Fibroblast of skin of scalp (primary cell): ENCODE measurements around the gene ANKLE1.
"Not testable (repeated sequence)": the region's sequence is repeated elsewhere in the genome, so short reads cannot be mapped to it uniquely, and the experiment has no call there.

ENCODE experiments used
- DNase-seq: peaks from one replicate; pipeline ENCODE4 v3.0.0-alpha.2; 2013

The ANKLE1 gene

DNA sequence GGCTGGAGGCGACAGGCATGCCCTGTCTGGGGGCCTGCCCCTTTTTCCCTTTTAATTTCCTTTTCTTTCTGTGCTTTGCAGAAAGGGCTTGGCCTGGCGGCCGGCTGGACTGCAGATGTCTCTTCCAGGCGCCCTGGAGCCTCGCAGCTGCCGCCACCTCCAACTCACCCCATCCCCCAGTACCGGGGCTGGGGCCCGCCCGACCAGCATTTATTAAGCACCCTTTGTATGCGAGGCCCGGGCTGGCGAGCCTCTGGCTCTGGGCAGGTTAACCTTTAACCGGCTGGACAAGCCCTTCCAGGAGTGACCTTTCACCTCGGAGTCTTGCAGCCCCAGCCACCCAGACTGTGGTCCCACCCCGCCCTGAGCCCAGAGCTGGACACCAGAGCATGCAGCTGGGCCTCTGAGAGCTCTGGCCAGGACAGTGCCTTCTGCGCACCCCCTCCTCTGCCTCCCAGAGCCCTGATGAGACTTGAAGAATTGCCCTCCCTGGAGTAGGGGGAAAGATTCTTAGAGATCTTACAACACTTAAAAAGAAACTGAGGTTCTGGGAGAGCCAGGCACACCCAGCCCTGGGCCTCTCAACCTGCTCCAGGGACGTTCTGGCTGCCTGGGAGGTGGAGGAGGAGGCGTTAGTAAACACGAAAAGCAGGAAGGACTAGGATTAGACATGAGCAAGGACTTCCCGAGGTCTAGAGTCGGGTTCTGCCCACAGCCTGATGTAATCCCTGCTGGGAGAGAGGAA is 34.8 kb upstream of the ANKLE1 start:
- DNase-seq = peak; percentile 18

DNA sequence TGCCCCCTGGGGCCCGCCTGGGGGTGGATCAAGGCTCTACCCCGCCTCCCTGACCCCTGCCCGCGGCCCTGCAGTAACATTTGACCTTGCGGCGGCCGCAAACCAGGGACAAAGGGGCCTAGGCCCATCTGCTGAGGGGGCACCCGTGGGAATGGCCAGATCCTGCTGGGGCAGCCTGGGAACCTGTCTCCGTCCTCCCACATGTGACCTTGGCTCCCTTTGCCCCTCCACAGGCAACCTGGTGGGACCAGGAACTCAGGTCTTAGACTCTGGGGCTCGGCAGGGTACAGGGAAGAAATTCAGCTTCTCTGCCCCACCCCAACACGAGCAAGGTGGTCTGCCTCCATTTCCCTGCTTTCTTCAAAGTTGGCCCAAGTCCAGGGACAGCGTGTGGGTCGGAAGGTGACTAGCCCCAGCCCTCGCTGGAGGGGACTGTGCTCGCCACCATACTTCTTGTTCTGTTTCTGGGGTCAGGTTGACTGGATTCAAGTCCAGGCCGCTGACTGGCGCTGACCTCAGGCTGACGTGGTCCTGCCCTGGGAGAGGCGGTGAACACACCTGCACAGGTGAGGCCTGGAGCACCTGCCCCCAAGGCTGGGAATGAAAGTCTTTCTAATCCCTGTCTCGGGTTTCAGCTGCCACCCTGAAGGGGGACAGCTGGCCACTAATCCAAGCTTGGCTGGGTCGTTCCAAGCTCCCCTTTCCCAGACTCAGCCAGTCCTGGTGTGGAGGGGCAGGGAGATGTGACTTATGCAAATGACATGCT is 33.5 kb upstream of the ANKLE1 start:
- DNase-seq = no peak

DNA sequence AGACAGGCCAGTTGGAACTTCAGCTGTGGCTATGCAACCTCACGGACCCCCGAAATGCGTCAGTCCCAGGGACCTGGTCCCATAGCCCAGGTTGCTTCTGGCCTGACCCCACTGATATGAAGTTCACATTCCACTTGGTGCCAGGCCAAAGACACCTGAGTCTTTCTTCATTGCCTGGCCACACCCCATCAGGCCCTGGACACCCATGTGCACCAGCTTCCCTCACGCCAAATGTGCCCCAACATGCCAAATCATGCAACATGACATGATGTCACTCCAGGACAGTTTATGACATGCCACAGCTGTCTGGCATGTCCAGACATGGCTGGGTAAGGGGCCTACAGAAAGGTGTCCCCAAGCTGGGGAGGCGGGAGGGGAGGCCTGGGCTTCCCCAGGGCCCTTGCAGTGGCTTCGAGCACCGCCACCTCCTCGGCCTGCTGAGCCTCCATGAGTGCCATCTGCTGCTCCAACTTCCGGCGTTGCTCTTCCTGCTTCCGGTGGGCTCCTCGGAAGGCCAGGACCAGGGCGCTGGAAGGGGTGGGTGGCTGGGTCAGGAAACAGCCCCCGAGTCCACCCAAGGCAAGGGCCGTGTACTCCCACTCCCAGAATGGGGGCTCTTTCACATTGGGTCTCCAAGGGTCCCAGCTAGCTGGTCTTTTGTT is 31.7 kb upstream of the ANKLE1 start:
- no peak for DNase-seq

DNA sequence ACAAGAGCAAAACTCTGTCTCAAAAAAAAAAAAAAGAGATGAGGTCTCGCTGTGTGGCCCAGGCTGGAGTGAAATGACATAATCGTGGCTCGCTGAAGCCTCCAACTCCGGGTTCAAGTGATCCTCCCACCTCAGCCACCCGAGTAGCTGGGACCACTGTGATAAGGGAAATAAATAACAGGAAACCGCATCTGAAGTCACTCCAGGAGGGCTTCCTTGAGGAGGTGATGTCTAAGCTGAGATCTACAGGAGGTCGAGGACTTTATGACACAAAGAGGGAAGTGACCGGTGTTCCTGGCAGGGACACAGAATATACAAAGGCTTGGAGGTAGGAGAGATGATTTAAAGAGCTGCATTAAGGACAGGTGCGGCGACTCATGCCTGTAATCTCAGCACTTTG is 27.1 kb upstream of the ANKLE1 start:
- no peak for DNase-seq

DNA sequence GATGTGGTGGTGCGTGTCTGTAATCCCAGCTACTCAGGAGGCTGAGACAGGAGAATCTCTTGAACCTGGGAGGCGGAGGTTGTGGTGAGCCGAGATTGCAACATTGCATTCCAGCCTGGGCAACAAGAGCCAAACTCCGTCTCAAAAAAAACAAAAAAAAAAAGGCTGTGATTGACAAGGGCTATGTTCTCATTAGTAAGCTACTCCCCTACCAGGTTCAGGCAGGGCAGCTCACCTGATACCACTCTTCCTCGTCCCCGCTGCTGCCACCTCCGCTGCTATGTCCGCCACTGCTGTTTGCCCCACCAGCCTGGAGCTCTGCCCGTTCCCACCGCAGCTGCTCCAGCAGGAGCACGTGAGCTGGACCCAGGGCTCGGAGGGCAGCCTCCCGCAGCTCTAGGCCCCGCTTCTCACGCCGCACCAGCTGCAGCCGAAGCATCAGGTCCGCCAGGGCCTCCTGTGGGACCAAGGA is 26.5 kb upstream of the ANKLE1 start:
- no peak for DNase-seq

DNA sequence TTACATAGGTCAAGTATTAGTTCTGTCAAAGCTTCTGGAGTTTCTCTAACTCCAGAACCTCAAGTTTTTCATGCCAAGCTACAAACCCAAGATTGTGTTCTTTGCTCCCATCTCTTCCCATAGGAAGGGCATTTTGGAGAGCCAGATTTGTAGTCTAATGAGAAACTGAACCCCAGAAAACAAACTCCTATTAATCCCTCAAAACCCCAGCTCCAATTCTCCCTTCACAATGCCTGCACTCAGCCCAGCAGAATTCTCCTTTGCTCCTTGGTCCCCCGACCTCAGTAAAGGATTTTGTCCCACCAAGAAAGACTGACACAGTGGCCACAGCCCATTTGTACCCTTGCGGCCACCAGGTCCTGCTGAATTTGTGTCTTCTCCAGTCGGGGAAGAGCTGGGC is 25.6 kb upstream of the ANKLE1 start:
- DNase-seq = no peak

DNA sequence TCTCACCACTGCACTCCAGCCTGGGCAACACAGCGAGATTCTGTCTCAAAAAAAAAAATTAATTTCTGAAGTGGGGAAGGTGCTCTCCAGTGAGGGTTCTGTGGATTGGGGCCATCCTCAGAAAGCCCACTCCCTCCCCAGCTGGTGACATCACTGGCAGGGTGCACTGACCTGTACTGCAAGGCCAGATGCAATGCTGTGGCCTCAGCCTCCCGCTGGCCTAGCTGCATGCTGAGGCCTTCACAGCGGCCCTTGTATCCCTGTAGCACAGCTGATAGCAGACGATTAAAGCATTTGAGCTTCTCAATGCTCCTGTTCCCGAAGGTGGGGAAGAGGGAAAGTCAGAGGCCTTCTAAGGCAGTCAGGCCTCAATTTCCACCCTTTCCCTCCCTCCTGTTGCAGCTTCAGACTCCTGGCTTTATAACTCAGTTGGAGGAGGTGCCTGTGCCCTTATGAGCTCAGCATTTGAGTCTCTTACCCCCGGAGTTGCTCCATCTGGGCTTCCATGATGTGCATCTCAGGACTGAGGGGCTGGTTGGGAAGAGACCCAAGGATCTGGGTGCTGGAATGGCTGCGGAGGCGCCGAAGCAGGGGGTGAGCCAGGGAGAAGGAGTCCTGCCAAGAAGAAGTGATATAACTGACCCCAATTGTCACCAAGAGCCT is 22.5 kb upstream of the ANKLE1 start:
- no peak for DNase-seq

DNA sequence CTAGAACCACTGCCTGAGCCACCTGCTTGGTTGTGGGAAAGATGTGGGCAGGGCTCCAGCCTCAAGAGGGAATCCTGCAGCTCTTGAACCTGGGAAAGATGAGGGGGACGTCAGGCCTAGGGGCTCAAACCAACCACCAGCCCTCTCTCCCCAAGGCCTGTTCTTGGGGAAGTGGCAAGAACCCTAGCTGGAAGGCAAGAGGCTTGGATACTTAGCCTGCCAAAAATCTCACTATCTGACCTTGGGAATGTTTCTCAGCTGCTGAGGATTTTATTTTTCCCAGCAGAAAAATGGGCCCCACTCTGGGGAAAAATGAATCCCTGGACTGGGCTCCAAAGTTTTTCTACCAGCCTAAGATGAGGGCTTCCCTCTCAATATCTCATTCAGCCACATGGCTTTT is 21.8 kb upstream of the ANKLE1 start:
- no peak for DNase-seq

DNA sequence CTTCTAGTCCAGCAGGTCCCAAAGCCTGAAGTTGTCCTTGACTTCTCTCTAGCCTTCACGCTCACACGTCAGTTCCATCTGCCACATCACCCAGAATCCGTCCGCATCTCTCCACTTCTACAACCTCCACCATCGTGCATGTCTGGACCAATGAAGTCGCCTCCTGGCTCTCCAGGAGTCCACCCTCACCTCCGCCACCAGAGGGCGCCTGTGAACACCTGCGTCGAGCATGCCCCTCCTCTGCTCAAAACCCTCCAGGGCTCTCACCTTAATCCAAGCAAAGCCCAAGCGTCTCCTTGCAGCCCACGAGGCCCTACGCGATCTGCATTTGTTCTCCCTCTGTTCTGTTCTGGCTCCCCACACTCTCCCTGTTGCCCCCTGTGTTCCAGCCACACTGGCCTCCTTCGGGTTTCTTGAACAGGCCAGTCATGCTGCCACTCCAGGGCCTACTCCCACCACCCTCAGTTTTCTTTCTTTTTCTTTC is 20.8 kb upstream of the ANKLE1 start:
- peak; percentile 64 for DNase-seq

DNA sequence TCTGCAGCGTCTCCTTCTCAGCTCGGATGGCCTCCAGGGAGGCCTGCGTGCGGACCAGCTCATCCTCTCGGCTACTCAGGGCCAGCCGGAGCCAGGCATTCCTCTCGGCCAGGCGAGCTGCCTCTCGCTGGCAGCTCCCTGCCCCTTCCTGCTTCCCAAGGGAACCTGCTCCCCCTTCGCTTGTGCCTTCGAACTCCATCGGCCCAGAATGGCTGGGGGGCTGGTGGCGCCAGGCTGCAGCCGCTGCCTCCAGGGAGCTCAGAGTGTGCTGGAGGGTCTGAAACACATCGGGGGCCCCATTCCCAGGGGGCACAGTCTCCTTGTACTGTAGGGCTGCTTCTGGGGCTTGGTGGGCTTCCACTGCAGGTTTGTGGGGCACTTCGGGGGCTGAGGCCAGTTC is 19.1 kb upstream of the ANKLE1 start:
- no peak for DNase-seq

DNA sequence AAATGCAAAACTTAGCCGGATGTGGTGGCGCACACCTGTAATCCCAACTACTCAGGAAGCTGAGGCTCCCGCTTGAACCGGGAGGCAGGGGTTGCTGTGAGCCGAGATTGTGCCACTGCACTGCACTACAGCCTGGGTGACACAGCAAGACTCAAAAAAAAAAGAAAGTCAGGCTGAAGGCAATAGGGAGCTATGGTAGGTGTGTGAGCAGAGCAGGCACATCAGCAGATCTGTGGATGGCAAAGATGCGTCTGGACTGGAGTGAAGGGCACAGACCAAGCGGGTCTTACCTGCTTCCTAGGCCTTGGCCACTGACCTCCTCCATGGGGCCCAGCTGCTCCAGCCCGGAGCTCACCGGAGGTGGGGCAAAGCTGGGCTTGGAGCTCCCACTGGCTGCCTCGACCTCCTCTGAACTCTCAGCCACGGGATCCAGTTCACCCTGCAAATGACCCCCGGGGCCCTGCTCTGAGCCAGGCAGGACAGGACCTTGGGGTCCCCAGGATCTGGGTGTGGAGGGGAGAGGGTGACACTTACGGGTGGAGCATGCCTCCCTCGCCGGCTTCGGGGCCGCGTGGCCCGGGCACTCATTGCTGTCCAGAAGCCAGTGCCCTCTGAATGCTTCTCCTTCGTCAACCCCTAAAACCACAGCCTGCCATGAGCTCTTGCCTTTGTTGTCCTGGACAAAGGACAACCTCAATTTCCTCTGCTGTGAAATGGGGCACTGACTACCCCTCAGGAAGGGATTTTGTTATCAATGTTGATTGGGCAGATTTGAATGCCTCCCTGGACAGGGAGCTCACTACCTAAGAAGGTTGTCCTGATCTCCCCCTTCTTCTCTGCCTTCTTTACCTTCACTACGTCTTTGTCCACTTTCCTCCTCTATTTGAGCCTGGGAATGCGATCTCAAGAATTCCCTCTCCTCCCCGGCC is 17.7 kb upstream of the ANKLE1 start:
- DNase-seq = no peak

DNA sequence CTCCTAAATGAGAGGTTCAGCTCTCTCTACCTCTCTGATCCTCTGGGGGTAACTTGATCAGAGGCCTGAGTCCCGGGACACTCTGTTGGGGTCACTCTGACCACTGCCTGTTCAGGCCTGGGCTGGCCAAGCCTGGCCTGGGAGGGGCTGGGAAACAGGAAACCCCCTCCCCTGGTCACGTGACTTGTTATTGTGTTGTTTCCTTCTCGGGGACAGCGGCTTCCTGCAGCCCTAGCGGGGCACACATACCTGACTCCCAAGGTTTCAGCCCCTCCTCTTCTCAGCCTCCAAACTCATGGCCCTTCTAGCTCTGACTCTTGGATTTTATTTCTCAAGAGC is 17.1 kb upstream of the ANKLE1 start, which contains the start of gene USHBP1:
Gene USHBP1, minus strand, starts transcription at position 105 of the 339 bp plus-strand sequence. CDS start 446 bp downstream, outside the sequence.
- no peak for DNase-seq

DNA sequence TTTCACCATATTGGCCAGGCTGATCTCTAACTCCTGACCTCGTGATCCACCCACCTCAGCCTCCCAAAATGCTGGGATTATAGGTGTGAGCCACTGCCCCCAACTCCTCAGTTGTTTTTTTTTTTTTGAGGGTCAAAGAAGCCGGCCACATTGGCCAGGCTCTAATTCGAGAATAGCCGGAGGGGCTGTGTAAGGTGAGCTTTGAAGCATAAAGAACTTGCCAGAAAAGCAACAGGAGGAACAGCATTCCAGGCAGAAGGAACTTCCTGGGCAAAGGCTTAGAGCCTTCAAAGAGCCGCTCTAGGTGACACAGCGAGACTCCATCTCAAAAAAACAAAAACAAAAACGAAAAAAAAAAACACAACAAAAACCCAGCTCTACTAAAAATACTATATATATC is 15.7 kb upstream of the ANKLE1 start:
- DNase-seq = no peak

DNA sequence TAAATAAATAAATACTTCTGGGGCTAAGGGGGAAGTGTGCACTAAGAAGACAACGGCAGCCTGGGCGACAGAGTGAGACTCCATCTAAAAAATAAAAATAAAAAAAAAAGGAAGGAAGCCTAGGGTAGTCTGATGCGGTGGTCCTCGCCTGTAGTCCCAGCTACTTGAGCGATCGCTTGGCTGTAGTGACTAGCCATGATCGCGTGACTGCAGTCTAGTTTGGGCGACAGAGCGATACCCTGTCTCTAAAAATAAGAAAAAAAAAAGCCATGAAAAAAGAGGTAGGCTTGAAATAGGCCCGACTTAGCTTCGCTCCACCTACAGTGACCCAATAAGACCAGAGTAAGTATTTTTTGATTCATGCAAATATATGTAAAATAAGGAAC is 15.1 kb upstream of the ANKLE1 start:
- DNase-seq = no peak

DNA sequence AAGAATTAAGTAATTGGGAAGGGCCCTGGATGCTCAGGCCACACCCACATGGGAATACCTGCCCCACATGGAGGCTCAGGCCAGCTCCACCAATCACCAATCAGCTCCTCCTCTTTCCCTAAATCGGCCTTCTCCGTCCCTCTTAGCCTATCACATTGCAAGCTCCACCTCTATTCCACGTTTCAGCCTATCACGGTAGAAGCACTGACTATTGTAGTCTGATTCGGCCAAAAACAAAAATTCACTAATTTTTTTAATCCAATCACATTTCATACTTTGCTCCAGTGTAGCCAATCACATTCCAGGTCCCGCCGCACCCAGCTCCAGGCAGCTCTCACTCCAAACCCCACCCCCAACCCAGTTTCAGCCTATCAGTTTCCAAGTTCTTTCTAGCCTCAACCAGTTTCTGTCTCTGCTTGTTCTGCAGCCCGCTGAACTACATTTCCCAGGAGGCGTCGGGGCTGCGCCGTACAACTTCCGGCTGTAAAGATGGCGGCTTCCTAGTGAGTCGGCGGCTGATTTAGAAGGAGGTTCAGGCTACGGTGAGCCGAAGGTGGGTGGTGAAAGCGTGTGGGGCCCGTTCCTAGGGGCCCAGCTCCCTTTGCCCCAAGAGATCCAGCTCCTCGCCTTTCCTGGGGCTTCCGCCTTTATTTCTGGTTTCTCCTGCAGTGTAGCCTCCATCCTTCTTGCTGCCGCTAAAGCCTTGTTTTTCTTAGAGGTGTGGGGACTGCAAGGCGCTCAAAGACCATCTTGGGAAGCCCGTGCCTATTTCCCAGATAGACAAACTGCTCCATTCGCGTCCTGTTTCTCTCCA is 14.5 kb upstream of the ANKLE1 start, which contains the start of gene BABAM1:
Gene BABAM1, plus strand, starts transcription at position 469 of the 814 bp plus-strand sequence. CDS start 1,364 bp downstream, outside the sequence.
- peak; percentile 99 for DNase-seq

DNA sequence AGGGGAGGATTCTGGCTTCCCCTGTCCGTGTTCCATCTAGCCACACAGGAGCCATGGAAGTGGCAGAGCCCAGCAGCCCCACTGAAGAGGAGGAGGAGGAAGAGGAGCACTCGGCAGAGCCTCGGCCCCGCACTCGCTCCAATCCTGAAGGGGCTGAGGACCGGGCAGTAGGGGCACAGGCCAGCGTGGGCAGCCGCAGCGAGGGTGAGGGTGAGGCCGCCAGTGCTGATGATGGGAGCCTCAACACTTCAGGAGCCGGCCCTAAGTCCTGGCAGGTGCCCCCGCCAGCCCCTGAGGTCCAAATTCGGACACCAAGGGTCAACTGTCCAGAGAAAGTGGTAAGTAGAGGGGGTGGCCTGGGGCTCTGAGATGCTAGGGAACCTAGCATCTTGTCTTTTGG is 12.9 kb upstream of the ANKLE1 start:
- no peak for DNase-seq

DNA sequence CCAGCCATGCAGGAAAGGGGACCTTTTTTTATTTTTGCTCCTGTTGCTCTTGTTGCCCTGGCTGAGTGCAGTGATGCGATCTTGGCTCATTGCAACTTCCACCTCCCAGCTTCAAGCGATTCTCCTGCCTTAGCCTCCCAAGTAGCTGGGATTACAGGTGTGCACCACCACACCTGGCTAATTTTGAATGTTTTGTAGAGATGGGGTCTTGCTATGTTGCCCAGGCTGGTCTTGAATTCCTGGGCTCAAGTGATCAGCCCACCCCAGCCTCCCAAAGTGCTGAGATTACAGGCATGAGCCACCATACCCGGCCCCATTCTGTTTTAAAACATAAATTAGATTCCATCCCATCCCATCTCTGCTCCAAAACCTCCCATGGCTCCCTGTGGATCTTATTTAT is 6.8 kb upstream of the ANKLE1 start:
- DNase-seq = not testable (repeated sequence)

DNA sequence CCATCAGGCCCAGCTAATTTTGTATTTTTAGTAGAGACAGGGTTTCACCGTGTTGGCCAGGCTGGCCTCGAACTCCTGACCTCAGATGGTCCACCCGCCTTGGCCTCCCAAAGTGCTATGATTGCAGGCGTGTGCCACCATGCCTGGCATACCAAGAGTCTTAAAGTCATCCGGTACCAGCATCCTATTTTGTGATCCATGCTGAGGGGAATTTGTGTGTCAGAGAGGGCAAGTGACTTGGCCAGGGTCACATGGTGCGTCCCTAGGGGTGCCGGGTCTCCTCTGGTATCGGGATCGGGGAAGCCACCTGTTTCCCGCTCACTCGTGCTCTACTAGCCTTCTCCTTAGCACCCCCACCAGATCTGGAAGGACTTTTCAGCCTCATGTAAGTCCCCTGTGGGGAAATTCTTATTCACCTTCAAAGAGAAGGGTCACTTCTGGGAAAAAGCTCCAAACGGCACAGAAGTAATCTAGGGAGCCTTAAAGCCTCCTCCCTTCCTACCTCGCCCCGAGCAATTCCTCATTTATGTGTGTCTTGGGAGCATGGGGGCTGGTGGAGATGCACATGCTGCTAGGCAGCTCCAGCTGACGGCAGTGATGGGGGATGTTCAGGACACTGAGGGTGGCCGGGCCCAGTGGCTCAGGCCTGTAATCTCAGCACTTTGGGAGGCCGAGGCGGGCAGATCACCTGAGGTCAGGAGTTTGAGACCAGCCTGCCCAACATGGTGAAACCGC is 6.1 kb upstream of the ANKLE1 start:
- no peak for DNase-seq

DNA sequence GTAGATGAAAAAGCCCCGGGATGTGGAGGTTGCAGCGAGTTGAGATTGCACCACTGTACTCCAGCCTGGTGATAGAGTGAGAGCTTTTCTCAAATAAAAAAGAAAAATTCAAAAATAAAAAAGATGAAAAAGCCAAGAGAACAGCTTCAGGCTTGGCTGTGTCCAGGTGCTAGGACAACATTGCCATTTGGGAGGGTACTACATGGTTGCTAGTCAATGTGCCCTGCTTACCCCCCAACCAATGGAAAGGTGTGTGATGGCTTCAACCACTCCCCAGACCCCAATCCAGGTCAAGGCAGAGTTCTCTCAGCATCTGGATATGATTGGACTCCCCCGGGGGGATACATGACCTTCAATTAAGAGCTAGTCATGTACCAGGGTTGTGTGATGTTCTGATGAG is 2.3 kb upstream of the ANKLE1 start:
- no peak for DNase-seq
